ENCODE data around the gene HSD17B12.
"Not testable (repeated sequence)": the region's sequence is repeated elsewhere in the genome, so short reads cannot be mapped to it uniquely, and the experiment has no call there.

HSD17B12 gene

GRCh38 chr11:43748095-43748494, 67.6 kb downstream of the HSD17B12 start:
- no peak for DNase-seq

- no peak for DNase-seq
Measured at GRCh38 chr11:43751726-43752125, 71.2 kb downstream of the HSD17B12 start.

- no peak for DNase-seq
Measured at GRCh38 chr11:43756575-43756974, 76.0 kb downstream of the HSD17B12 start.

GRCh38 chr11:43758927-43759326, 78.4 kb downstream of the HSD17B12 start:
- no peak for DNase-seq

GRCh38 chr11:43760902-43761301, 80.4 kb downstream of the HSD17B12 start:
- DNase-seq: no peak

GRCh38 chr11:43765194-43765593, 84.7 kb downstream of the HSD17B12 start:
- no peak for DNase-seq

GRCh38 chr11:43768654-43769053, 88.1 kb downstream of the HSD17B12 start:
- not testable (repeated sequence) for DNase-seq

- DNase-seq: no peak
Measured at GRCh38 chr11:43770173-43770572, 89.6 kb downstream of the HSD17B12 start.

GRCh38 chr11:43772733-43773132, 92.2 kb downstream of the HSD17B12 start:
- no peak for DNase-seq

GRCh38 chr11:43774786-43775185, 94.2 kb downstream of the HSD17B12 start:
- no peak for DNase-seq

- no peak for DNase-seq
Measured at GRCh38 chr11:43779306-43779705, 98.8 kb downstream of the HSD17B12 start.

GRCh38 chr11:43784301-43784700, 103.8 kb downstream of the HSD17B12 start:
- DNase-seq: no peak

- DNase-seq: no peak
Measured at GRCh38 chr11:43784866-43785265, 104.3 kb downstream of the HSD17B12 start.

- DNase-seq: no peak
Measured at GRCh38 chr11:43785318-43785717, 104.8 kb downstream of the HSD17B12 start.

GRCh38 chr11:43786016-43786415, 105.5 kb downstream of the HSD17B12 start:
- no peak for DNase-seq

GRCh38 chr11:43787824-43788223, 107.3 kb downstream of the HSD17B12 start:
- no peak for DNase-seq

- no peak for DNase-seq
Measured at GRCh38 chr11:43788421-43788820, 107.9 kb downstream of the HSD17B12 start.

- no peak for DNase-seq
Measured at GRCh38 chr11:43789700-43790443, 109.3 kb downstream of the HSD17B12 start.

GRCh38 chr11:43790444-43790794, 109.9 kb downstream of the HSD17B12 start:
- DNase-seq: no peak

- no peak for DNase-seq
Measured at GRCh38 chr11:43797337-43797736, 116.8 kb downstream of the HSD17B12 start.

- DNase-seq: no peak
Measured at GRCh38 chr11:43797866-43798265, 117.3 kb downstream of the HSD17B12 start.

GRCh38 chr11:43802509-43802908, 122.0 kb downstream of the HSD17B12 start:
- no peak for DNase-seq

- DNase-seq: no peak
Measured at GRCh38 chr11:43803766-43804165, 123.2 kb downstream of the HSD17B12 start.

- no peak for DNase-seq
Measured at GRCh38 chr11:43806976-43807375, 126.4 kb downstream of the HSD17B12 start.

- DNase-seq: no peak
Measured at GRCh38 chr11:43810929-43811596, 130.5 kb downstream of the HSD17B12 start.

All from stimulated activated CD4-positive, alpha-beta T cell treated with anti-CD3 and anti-CD28 coated beads, Interleukin-4, amount 100 ng/mL, for 4 hours (primary cell).